PC-3 (cell line): ENCODE measurements around the gene NUDT1. TPM values are rescaled to one million over a fixed set of nuclear protein-coding genes. Genes with fewer than 3 reads are reported as not detected.

ENCODE experiments used
- ATAC-seq: fragments of 200-7000 bp; cut with Tn5 transposase; 2 replicates; pipeline ENCODE4 v1.9.1; 2020; ENCODE audit warnings: mild to moderate bottlenecking, moderate library complexity
- BruUV-seq: library from RNA; stranded (reverse); fragments of 400-500 nt; replicated peaks from 2 replicates; lab custom pipeline; 2021; lab: Mats Ljungman, UMichigan
- CTCF ChIA-PET: fragments of 300-600 bp; sonication (Branson Sonifier 250); formaldehyde crosslinking; loops from one replicate; lab custom pipeline; 2022; ENCODE audit warnings: antibody characterized with exemption; lab: Charles Lee
- POLR2A ChIA-PET: fragments of 300-600 bp; sonication (Branson Sonifier 250); formaldehyde crosslinking; loops from one replicate; lab custom pipeline; 2022; ENCODE audit warnings: antibody characterized with exemption; ENCODE audit not compliant: unreplicated experiment; lab: Charles Lee
- DNase-seq: peaks from one replicate; pipeline ENCODE4 v3.0.0-alpha.2; 2015
- H2AFZ ChIP-seq: fragments of 300-600 bp; sonication (generic); 2 replicates; pipeline ENCODE4 v1.6.0; 2016; ENCODE audit warnings: antibody characterized with exemption, low read length
- H3F3A ChIP-seq: fragments of 300-600 bp; sonication (generic); one replicate; pipeline ENCODE4 v1.6.0; 2017; ENCODE audit warnings: antibody characterized with exemption, low read length, control low read depth, mild to moderate bottlenecking; ENCODE audit not compliant: unreplicated experiment
- H3K27ac ChIP-seq: fragments of 300-600 bp; sonication (generic); 2 replicates; pipeline ENCODE4 v1.5.1; 2016; ENCODE audit warnings: mild to moderate bottlenecking, low read length
- H3K27me3 ChIP-seq: fragments of 300-600 bp; sonication (generic); 2 replicates; pipeline ENCODE4 v1.6.1; 2016; ENCODE audit warnings: low read length, mixed read lengths
- H3K36me3 ChIP-seq: fragments of 300-600 bp; sonication (generic); 2 replicates; pipeline ENCODE4 v1.6.1; 2016; ENCODE audit warnings: low read depth, mixed run types, low read length, mixed read lengths
- H3K4me1 ChIP-seq: fragments of 300-600 bp; sonication (generic); 2 replicates; pipeline ENCODE4 v1.5.1; 2016; ENCODE audit warnings: low read length; ENCODE audit not compliant: insufficient read depth
- H3K4me2 ChIP-seq: fragments of 300-600 bp; sonication (generic); 2 replicates; pipeline ENCODE4 v1.6.0; 2016; ENCODE audit warnings: low read length
- H3K4me3 ChIP-seq: fragments of 300-600 bp; sonication (generic); 2 replicates; pipeline ENCODE4 v1.5.1; 2016; ENCODE audit warnings: mild to moderate bottlenecking, low read length, mixed read lengths
- H3K79me2 ChIP-seq: fragments of 300-600 bp; sonication (generic); 2 replicates; pipeline ENCODE4 v1.6.1; 2017; ENCODE audit warnings: low read length, mixed read lengths
- H3K9ac ChIP-seq: fragments of 300-600 bp; sonication (generic); 2 replicates; pipeline ENCODE4 v1.6.0; 2016; ENCODE audit warnings: mild to moderate bottlenecking, low read length
- H3K9me2 ChIP-seq: fragments of 300-600 bp; sonication (generic); replicated peaks from 2 replicates; pipeline ENCODE4 v1.6.1; 2016; ENCODE audit warnings: mixed run types, low read length, mixed read lengths
- H3K9me3 ChIP-seq: fragments of 300-600 bp; sonication (generic); 2 replicates; pipeline ENCODE4 v1.6.1; 2016; ENCODE audit warnings: low read length, mixed read lengths
- H4K20me1 ChIP-seq: fragments of 300-600 bp; sonication (generic); 2 replicates; pipeline ENCODE4 v1.6.1; 2016; ENCODE audit warnings: low read length, mixed read lengths
- EZH2 ChIP-seq: fragments of 300-600 bp; sonication (generic); IDR thresholded peaks from one replicate; pipeline ENCODE4 v1.6.1; 2017; ENCODE audit warnings: antibody characterized with exemption, mild to moderate bottlenecking, low read length; ENCODE audit not compliant: unreplicated experiment
- EZH2phosphoT487 ChIP-seq: fragments of 300-600 bp; sonication (generic); IDR thresholded peaks from 2 replicates; pipeline ENCODE4 v1.6.1; 2018; ENCODE audit warnings: mild to moderate bottlenecking, antibody characterized with exemption, low read length, borderline replicate concordance
- intact Hi-C: fragments of 100-400 bp; cut with micrococcal nuclease; formaldehyde crosslinking; loops from 2 replicates; pipeline ENCODE4 v1.9.0; 2023
- total RNA-seq: library from RNA; depleted of rRNA; stranded (reverse); fragments of >200 nt; gene quantifications from 2 replicates; pipeline ENCODE4 v1.2.3, GENCODE V29; 2014
- TF ChIP-seq, protein P1 (sequence below): fragments of 300-600 bp; sonication (generic); conservative IDR thresholded peaks from 2 replicates; pipeline ENCODE4 v1.5.1; 2017; ENCODE audit warnings: antibody characterized with exemption, low read depth, mild to moderate bottlenecking, low read length

Gene NUDT1
- total RNA-seq, 1 experiment from 2014 or later: 59.3 TPM

DNA sequence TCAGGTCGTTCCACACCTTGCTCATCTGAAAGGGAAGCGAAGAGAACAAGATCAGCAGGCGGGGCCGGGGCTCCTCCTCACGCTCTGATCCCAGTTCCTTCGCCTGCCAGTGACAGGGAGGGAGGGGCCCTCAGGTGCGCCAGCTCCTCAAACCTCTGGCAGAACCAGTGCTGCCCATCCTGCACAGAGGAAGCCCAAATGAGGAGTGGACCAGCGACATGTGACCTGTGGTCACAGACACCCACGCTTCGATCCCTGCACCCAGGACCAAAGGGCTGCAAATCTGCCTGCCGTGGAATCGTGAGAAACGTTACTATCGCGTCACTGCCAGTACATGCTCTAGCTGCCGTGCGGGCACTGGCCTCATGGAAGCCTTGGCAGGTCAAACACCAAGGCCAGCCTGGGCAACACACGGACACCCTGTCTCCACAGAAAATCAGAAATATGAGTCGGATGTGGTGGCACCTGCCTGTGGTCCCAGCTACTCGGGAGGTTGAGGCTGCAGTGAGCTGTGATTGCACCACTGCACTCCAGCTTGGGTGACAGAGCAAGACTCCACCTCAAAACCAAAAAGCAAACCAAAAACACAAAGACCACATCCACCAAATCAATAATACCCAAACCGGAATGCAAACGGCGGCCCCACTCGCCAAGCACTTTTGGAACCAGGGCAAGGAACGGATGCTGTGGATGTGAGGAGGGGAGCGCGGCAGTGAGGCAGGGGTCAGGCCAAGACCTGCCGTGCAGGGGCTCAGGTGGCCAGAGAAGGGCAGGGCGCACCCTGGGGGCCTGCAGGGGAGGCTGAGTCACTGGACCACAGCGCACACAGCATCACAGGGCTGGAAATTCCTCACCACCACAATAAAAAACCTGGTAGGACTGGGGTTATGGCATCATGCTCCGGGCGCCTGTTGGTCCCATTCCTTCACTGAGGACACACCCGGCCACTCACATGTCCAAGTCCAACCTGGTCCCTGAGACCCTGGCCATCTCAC, 13.4 kb downstream of the NUDT1 start:
- no peaks in the 10 kb centered on the region; the same call in 1 of the 2 replicates for H3K36me3 ChIP-seq
- CTCF ChIA-PET: no interaction called here
- peak; percentile 90 for ATAC-seq
- no TSS peak for BruUV-seq
- TF ChIP-seq EZH2 (no peak), EZH2phosphoT487 (peak; percentile 86)
- TF ChIP-seq, protein P1, sequence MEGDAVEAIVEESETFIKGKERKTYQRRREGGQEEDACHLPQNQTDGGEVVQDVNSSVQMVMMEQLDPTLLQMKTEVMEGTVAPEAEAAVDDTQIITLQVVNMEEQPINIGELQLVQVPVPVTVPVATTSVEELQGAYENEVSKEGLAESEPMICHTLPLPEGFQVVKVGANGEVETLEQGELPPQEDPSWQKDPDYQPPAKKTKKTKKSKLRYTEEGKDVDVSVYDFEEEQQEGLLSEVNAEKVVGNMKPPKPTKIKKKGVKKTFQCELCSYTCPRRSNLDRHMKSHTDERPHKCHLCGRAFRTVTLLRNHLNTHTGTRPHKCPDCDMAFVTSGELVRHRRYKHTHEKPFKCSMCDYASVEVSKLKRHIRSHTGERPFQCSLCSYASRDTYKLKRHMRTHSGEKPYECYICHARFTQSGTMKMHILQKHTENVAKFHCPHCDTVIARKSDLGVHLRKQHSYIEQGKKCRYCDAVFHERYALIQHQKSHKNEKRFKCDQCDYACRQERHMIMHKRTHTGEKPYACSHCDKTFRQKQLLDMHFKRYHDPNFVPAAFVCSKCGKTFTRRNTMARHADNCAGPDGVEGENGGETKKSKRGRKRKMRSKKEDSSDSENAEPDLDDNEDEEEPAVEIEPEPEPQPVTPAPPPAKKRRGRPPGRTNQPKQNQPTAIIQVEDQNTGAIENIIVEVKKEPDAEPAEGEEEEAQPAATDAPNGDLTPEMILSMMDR: no peak
- no peaks in the 10 kb centered on the region for H3K79me2 ChIP-seq
- intact Hi-C loops: no loop called here
- peak; percentile 87 for DNase-seq
- no peaks in the 10 kb centered on the region for H3F3A ChIP-seq
- POLR2A ChIA-PET: no interaction called here
- H3K4me3 ChIP-seq: no peak overlapping the region
- H4K20me1 ChIP-seq: no peaks in the 10 kb centered on the region
- no peaks in the 10 kb centered on the region for H3K9me2 ChIP-seq
- no peak overlapping the region for H2AFZ ChIP-seq
- H3K9me3 ChIP-seq: no peaks in the 10 kb centered on the region
- peak overlapping the region; percentile 41 for H3K4me2 ChIP-seq
- H3K27me3 ChIP-seq: no peaks in the 10 kb centered on the region
- H3K4me1 ChIP-seq: peaks cover 24% of the 10 kb centered on the region
- H3K27ac ChIP-seq: peak overlapping the region; percentile 57
- 0 out of 2 replicates have a peak overlapping the region, but pooled peaks have one; percentile 8 for H3K9ac ChIP-seq

DNA sequence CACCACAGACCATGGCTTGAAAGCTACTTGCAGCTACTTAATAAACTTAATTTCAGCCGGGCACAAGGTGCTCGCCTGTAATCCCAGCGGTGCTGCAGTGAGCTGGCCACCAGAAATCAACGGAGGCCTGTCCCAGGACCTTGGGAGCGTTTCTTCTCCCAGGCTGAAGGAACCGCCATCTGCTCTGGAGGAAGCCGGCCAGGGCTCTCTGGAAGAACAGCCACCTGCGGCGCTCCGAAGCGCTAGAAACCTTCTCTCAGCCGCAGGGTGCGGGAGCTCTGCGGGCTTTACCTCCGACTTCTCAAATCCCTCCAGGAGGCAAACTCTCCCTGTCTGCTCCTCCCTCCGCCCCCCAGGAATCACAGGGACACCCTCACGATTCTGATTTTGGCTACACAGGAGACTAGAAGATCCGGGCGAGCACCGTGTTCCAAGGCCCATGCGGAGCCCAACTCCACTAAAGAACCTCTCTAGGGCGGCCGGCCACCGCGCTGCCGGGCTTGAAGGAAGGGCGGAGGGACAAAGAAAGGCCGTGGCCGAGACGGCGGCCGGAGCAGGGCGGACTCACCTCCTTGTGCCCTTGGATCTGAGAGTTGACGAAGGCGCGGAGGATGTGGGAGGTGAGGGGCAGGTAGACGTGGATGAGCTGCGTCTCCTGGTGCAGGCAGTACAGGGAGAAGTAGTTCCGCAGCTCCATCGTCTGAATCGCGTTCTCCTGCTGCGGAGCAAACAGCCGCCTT, 14.4 kb downstream of the NUDT1 start:
- no peaks in the 10 kb centered on the region for H4K20me1 ChIP-seq
- H3K36me3 ChIP-seq: no peaks in the 10 kb centered on the region; the same call in 1 of the 2 replicates
- BruUV-seq: TSS peak; percentile 52
- H3K79me2 ChIP-seq: no peaks in the 10 kb centered on the region
- DNase-seq (no peak), ATAC-seq (no peak)
- H3K27me3 ChIP-seq: no peaks in the 10 kb centered on the region
- ChIA-PET POLR2A (no interaction called here), CTCF (no interaction called here)
- intact Hi-C loops: no loop called here
- peak overlapping the region; percentile 24 for H3K4me2 ChIP-seq
- 0 out of 2 replicates have a peak overlapping the region, but pooled peaks have one; percentile 8 for H3K9ac ChIP-seq
- no peaks in the 10 kb centered on the region for H3F3A ChIP-seq
- H3K27ac ChIP-seq: peak overlapping the region; percentile 57
- H2AFZ ChIP-seq: no peak overlapping the region
- H3K9me2 ChIP-seq: no peaks in the 10 kb centered on the region
- no peaks in the 10 kb centered on the region for H3K9me3 ChIP-seq
- no peak overlapping the region for H3K4me3 ChIP-seq
- TF ChIP-seq EZH2 (no peak), EZH2phosphoT487 (no peak)
- TF ChIP-seq, protein P1: no peak
- H3K4me1 ChIP-seq: peaks cover 34% of the 10 kb centered on the region
